HG03575 (cell line): Measurements from ENCODE around the gene BCAS4.

Experiments
- ATAC-seq: cut with Tn5 transposase; IDR thresholded peaks from one replicate; pipeline ENCODE4 v1.9.1; 2021; ENCODE audit not compliant: unreplicated experiment, insufficient number of reproducible peaks, low FRiP score; ENCODE audit errors: extremely low read depth

BCAS4 gene

DNA sequence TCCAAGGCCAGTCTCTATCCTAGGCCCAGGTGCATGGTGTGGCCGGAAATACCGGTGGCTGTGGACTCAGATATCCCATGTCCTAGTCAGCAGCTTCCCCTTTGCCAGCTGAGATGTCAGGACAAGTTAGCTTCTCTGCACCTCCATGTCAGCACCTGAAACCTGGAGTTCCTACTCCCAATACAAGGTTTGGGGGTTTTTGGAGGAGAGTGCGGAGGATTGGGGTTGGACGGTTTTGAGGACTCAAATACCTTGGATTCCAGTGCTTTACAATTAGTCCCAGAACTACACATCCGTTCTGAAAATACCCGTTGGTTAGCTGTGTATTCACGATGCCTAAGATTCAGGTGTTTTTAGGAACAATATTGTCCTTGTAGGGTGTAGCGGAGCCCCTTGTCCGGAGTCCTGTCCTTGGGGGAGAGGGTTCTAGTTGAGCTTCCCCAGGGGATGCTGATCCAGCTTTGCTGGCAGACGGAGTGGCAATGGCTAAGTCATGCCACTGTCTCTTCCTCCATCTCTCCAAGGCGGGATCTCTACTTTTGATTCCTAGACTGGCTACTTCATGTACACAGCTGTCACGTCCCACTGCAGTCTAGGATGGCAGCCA lies 91.4 kb downstream of the BCAS4 start:
- ATAC-seq: no peak

DNA sequence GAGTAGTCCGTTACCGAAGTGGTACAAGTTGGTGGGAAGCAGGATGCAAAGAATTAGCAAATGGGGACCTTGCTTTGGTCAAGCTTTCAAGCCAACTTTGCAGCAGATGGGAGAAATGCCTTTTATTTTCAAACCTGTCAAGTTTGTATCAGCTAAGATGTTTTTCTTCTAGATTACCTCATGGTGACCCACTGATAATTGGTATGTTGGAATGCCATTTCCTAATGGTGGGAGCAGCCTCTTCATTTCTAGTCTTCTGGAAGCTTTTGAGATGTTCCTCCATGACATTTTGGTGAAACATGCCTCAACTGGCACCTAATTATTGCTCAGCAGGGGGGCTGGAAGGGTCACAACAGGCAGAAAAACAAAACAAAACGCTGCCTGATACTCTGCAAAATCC lies 92.7 kb downstream of the BCAS4 start:
- no peak for ATAC-seq

DNA sequence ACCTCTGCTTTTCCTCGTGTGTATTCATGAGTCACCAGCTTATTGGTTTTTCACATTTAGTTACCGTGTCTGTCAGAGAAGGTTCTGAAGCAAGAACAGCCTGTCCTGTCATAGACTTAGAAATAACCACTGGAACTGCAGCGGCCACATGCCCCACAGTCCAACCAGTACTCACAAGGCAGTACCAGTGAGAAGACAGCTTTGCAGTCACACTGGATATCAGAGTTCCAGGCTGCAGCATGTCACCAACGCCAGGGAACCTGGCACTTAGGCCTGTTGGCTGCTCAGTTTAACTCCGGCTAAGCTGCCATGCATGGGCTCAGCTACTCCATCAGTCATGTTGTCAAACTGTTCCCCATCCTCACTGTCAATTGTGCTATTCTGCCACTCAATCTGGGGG lies 96.3 kb downstream of the BCAS4 start:
- no peak for ATAC-seq

DNA sequence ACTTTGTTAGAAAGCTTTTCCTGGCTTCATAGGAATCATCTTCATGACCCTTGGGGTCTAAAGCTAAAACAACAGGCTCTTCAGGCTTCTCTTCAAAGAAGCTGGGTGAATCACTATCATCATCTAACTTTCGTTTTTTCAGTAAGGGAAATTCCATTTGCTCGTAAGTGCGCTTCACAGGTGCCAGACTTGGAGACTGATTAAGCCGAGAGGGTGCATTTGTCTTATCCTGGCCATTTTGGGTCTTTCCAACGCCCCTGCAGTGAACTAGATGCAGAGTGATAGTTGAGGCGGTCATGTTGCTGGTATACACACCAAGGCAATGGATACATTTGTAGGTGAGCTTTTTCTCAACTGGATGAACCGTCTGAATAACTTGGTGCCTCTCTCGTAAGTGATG lies 97.5 kb downstream of the BCAS4 start:
- ATAC-seq: no peak

DNA sequence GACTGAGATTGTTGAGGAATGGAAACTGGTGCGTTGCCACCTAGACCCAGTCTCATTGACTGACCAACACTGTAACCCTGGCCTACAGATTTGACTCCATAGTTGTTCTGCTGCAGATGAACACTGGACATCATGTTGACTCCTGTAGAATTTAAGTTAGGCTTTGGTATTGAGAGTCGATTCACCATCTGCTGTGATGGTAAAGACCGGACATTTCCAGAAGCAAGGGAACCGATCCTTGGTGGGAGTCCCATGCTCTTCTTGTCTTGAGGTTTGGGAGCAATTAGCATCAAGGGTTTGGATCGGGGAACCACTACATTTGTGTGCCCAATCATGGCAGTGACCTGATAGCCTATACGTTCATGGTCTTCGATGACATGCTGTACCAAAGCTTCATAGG lies 98.8 kb downstream of the BCAS4 start:
- no peak for ATAC-seq

DNA sequence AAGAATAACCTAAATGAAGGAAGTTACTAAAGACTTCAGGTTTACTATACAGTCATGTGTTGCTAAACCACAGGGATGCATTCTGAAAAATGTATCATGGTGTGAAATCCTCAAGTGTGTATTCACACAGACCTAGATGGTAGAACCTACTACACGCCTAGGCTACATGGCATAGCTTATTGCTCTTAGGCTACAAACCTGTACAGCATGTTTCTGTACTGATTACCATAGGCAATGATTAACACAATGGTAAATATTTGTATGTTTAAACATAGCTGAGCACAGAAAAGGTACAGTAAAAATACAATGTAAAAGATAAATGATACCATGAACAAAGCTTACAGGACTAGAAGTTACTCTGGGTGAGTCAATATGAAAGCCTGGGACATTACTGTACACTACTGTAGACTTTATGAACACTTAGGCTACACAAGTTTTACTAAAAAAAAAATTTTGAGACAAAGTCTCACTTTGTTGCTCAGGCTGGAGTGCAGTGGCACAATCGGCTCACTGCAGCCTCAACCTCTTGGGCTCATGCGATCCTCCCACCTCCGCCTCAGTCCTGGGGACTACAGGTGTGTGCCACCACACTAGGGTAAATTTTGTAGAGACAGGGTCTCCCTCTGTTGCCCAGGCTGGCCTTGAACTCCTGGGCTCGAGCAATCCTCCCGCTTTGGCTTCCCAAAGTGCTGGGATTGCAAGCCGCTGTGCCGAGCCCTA lies 100.4 kb downstream of the BCAS4 start:
- ATAC-seq: no peak

DNA sequence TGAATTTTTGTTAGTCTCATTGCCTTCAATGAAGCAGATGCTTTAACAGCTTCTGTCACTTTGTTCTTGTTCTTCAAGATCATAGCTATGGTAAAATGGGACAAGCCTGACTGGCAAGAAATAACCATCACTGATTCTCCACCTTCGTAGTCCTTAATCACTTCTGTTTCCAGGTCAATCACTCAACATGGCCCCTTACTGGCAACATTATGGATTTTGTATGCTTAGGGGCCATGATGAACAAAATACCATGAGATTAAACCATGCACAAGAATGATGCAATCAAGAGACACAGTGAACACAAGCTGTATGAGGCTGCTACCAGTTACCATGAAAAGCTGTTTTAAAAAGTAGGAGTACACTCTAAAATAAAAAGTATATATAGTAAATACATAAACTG lies 103.6 kb downstream of the BCAS4 start:
- ATAC-seq: no peak

DNA sequence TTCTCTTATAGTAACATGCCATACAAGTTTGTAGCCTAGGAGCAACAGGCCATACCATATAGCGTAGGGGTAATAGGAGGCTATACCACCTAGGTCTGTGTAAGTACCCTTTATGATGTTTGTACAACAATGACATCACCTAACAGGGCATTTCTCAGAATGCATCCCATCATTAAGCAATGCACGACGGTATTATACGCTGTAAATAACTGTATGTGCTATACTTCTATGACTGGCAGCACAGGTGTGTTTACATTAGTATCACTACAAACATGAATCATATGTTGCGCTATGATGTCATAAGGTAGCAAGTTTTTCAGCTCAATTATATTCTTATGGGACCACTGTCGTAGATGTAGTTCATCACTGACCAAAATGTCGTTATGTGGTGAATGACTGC lies 105.4 kb downstream of the BCAS4 start:
- no peak for ATAC-seq

DNA sequence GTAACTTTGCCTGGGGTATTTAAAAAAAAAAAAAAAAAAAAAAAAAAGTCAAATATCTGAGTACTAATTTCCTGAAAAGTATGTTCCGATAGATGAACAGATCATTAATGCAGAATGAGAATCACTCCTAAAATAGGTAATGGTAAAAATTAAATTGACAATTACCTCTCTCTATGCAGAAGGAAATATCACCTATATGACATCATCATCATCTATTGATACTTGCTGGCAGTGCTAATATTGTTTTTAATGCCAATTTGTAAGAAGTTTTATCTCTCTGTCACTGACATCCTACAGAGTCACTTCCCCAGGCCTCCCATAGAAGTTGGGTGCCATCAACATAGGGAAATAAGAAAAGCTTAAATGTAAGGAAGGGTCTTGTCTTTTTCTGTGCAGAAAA lies 106.4 kb downstream of the BCAS4 start:
- no peak for ATAC-seq

DNA sequence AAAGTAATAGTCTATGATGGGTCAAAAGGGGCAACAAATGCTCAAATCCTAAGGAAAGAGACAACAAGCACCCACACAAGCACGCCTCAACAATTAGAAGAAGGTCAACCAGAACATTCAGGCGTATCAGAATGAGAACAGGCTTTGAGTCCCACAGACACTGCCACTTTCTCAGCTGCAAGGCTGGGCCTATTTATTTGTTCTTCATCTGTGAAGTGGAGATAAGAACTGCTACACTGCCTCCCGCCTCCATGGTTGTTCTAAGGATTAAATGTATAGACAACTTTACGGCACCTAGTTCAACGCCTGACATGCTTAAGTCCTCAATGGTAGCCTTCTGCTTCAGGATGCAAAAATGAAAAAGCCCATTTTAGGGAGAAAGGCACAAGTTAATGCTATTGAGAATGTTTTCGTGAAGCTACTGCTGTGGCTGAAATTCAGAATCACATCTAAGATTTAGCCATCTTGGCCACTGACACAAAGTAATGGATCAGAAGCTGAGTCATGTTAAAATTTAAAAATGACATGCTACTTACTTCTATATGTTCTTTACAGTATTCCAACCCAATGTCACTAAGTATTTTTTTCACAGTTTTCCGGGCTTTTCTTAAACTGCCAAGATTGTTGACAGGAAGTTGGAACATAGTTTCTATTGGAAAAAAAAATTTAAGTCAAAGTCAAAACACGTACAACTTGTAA lies 108.6 kb downstream of the BCAS4 start:
- no peak for ATAC-seq

DNA sequence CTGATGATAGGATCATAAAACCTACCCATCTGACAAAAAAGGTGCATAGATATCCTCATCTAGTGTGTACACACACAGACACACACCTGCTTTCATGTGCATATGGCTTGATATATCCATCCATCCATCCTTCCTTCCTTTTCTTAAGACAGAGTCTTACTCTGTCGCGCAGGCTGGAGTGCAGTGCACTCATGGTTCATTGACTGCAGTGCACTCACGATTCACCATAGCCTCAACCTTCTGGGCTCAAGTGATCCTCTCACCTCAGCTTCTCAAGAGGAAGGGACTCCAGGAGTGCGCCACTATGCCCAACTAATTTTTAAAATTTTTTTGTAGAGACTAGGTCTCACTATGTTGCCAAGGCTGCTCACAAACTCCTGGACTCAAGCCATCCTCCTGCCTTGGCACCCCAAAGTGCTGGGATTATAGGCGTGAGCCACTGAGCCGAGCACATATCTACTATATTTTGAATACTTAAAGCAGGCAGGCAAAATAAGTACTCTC lies 109.3 kb downstream of the BCAS4 start:
- no peak for ATAC-seq

DNA sequence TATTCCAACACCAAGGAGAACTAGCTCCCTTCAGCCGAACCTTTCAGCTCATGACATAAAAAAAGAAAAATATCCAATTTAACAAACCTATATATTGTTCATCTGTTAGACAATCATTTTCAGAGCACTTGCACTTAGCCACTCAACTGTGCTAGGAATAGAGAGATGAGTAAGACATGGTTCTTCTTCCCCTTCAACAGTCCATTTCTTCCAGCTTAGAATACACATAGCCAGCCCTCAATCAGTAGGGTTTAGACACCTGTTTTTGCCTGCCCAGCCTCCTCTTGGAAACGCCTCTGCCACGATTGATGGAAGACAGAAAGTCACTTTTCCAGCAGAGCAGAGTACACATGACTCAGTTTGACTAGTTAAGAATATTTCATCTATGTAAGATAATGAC lies 114.6 kb downstream of the BCAS4 start:
- no peak for ATAC-seq

DNA sequence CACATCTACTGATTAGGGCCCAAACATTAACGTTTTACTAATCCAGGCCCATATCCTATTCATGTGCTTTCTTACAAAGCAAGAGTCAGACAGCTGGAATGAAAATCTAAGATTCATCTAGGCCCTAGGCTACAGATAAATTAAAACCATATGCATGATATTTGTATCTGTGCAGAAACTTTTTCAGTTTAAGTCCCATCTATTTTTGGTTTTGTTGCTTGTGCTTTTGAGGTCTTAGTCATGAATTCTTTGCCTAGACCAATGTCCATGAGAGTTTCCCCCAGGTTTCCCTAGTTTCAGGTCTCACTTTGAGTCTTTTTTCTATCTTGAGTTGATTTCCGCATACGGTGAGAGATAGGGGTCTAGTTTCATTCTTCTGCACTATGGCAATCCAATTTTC lies 116.2 kb downstream of the BCAS4 start:
- ATAC-seq: no peak

DNA sequence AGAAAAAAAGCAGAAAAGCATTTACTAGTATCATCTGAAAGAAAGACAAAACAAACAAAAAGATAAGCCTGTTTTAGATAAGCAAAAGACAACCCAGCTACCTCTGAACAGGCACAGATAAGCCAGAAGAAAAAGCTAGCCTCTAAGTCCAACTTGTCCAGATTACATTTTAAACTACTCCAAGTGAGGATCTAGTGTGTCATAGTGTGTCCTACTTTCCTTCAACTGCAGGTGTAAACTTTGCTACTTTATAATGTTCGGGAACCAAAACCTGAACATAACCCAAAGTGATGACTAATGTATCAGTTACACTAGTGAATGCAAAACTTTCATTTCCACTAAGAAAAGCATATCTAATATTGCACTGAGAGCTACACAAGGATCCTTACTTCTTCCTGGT lies 116.9 kb downstream of the BCAS4 start:
- no peak for ATAC-seq

DNA sequence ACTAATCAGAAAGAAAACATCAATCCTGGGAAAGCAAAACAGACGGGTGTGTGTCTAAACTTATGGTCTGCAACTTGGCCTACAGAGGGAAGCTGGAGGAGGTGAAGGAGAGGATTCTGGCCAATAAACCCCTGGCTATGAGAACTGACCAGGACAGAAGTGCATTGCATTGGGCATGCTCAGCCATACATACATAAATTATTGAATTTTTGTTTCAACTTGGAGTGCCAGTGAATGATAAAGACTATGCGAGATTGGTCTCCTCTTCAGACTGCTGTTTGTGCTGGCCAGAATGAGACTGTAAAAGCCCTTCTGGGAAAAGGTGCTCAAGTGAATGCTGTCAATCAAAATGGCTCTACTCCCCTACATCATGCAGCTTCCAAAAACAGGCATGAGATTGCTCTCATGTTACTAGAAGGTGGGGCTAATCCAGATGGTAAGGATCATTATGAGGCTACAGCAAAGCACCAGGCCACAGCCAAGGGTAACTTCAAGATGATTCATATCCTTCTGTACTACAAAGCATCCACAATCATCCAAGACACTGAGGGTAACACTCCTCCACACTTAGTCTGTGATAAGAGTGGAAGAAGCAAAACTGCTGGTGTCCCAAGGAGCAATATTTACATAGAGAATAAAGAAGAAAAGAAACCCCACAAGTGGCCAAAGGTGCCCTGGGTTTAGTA lies 119.0 kb downstream of the BCAS4 start:
- no peak for ATAC-seq

DNA sequence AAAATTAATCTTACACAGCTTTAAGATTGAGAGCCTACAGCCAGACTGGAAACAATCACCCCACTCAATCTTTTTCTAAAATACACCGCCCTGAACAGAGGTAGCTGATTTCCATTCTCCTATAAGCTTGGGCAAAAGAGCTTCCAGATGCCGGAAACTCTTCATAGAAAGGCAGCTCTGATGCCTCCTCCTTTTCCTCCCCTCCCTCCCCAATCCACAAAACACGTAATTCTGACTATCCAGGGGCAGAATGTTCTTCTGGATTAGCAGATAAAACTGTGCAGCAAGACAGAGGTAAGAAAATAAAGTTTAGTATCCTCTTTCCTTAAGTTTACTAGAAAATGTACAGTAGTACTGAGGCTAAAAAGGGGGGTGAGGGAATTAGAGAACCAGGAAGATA lies 120.6 kb downstream of the BCAS4 start:
- ATAC-seq: no peak

DNA sequence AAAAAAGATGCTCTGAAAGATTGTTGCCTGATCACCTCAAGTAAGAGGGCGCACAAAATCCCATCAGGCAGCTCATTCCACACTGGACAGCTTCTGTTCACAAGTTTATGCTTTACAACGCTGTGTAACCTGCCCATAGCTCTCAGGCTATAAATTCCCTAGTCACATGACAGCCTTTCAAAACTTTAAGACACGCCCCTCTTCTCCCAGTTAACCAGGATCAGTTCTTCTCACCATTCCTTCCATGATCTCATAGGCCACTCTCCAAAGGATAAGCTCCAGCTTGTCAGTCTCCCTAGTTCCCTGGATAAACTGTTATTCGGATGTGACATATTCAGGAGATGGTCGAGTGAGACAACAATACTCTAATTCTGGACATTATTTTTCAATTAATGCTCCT lies 121.4 kb downstream of the BCAS4 start:
- ATAC-seq: no peak

DNA sequence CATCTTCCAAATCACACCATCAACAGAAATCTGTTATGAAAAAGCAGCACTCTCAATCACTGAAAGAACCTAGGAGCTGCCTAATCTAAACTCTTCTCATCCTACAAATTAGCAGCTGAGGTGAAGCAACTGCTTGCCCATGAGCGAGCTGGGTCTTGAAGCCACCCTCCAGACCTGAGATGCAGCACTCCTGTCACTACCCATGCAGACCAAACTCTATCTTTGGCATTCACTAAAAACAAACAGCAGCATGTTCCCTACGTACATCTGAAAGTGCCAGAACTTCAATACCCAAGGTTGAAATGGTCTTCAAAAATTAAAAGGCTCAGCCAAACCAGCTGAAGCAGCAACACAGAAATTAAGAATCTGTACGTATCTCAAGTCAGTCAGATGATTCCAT lies 122.1 kb downstream of the BCAS4 start:
- no peak for ATAC-seq

DNA sequence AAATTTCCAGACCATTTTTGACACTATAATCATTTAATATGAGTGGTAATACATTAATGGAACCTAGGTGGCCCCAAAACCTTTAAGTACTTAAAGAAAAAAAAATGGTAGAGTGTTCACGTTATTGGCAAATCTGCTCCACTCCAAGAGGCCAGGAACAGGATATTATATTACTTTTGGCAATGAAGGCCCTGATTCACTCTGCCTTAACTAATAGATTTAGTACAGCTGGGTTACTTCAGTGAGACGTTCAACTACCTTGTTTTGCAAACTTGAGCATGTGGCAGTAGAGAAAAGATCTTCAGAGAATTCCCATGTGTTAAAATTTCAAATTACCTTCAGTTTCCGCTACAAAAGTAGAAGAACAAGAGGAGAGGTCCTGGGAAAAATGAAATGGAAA lies 123.5 kb downstream of the BCAS4 start:
- ATAC-seq: no peak

DNA sequence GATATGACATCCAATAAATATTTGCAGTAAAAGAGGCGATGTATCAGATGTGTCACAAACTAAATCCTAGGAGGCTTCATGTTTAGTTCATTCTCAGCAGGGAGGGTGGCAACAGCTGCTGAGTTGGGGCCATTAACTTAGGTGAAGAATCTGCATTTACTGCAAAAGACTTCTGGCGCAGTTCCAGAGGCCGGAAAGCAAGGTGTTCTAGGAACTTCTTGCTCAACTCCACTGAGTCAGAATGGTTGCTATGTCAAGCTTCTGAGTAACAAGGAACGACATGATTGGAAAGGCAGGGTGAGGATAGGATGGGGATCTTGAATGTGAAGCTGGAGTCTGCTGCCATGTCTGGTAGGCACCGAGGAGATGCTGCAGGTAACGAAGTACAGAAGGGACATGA lies 124.7 kb downstream of the BCAS4 start:
- no peak for ATAC-seq
